ENCODE results near the gene DNAH2. TPM values are rescaled to one million over a fixed set of nuclear protein-coding genes. Genes with fewer than 3 reads are reported as not detected.

The DNAH2 gene
- total and polyA plus RNA-seq, 9 donors: 0.88 to 10.3 (median 2.5) TPM

DNA sequence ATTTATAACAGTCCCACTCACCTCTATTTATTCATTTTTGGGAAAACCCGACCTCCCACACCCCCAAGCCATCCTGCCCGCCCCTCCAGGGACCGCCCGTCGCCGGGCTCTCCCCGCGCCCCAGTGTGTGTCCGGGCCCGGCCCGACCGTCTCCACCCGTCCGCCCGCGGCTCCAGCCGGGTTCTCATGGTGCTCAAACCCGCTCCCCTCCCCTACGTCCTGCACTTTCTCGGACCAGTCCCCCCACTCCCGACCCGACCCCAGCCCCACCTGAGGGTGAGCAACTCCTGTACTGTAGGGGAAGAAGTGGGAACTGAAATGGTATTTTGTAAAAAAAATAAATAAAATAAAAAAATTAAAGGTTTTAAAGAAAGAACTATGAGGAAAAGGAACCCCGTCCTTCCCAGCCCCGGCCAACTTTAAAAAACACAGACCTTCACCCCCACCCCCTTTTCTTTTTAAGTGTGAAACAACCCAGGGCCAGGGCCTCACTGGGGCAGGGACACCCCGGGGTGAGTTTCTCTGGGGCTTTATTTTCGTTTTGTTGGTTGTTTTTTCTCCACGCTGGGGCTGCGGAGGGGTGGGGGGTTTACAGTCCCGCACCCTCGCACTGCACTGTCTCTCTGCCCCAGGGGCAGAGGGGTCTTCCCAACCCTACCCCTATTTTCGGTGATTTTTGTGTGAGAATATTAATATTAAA lies 136.7 kb downstream of the DNAH2 start:
- H3K27me3 ChIP-seq: no peaks in the 10 kb centered on the region
- peak in 4 of 5 donors; percentile 37 to 54 (median 52) for DNase-seq
- H3K4me3 ChIP-seq: no peak overlapping the region
- H3K9me3 ChIP-seq: no peaks in the 10 kb centered on the region
- H3K27ac ChIP-seq: no peak overlapping the region
- H3K4me1 ChIP-seq (ENCODE audit: insufficient read depth): peaks cover 8% of the 10 kb centered on the region
- no peaks in the 10 kb centered on the region for H3K36me3 ChIP-seq
- intact Hi-C loops (cut with DNase I): loop anchor here in 2 of 4 donors (5.0 to 10.0 kb wide), 2 partner anchors 109 to 112 kb away; no protein-coding TSS in a partner anchor
- 75 to 80% (median 78%) methylated on average over 31 of the region's 31 CpGs for WGBS, 3 donors
- no peak for TF ChIP-seq POLR2A (IDR thresholded peaks at IDR 0.05)

DNA sequence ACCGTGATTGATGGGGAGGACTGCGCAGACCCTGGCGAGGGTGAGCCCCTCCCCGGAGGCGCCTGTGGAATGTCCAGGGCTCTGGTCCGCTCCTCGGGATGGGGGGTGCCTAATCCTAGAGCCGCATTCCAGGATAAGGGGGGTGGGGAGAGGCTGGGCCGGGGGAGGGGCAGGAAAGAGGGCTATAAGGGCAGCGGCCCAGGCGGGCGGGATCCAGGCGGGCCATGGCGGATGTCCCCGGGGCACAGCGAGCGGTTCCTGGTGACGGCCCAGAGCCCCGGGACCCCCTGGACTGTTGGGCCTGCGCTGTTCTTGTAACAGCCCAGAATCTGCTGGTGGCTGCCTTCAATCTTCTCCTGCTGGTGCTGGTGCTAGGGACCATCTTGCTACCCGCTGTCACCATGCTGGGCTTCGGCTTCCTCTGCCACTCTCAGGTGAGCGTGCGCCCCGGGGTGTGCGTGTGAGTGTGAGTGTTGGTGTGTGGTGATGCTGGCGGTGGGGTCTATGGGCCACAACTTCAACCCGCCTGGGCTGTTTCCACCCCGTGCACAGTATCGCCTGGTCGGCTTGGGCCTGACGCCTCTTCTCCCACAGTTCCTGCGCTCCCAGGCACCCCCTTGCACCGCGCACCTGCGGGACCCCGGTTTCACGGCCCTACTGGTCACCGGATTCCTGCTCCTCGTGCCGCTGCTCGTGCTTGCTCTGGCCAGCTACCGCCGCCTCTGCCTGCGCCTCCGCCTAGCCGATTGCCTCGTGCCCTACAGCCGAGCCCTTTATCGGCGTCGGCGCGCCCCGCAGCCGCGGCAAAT lies 137.5 kb downstream of the DNAH2 start, which contains the start of gene TMEM88:
TMEM88 (plus strand) TSS at position 216 of the 809 bp plus-strand sequence; CDS start at position 225, 9 bp downstream.
- TF ChIP-seq POLR2A (IDR thresholded peaks at IDR 0.05): no peak
- TF ChIP-seq, protein P1, sequence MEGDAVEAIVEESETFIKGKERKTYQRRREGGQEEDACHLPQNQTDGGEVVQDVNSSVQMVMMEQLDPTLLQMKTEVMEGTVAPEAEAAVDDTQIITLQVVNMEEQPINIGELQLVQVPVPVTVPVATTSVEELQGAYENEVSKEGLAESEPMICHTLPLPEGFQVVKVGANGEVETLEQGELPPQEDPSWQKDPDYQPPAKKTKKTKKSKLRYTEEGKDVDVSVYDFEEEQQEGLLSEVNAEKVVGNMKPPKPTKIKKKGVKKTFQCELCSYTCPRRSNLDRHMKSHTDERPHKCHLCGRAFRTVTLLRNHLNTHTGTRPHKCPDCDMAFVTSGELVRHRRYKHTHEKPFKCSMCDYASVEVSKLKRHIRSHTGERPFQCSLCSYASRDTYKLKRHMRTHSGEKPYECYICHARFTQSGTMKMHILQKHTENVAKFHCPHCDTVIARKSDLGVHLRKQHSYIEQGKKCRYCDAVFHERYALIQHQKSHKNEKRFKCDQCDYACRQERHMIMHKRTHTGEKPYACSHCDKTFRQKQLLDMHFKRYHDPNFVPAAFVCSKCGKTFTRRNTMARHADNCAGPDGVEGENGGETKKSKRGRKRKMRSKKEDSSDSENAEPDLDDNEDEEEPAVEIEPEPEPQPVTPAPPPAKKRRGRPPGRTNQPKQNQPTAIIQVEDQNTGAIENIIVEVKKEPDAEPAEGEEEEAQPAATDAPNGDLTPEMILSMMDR (IDR thresholded peaks at IDR 0.05): no peak
- no peak for TF ChIP-seq EP300 (IDR thresholded peaks at IDR 0.05)
- Histone ChIP-seq H3K4me1 (ENCODE audit: insufficient read depth) (peaks cover 8% of the 10 kb centered on the region), H3K27ac (peak within 1 kb of the TSS in 1 of 2 donors; percentile 85), H3K36me3 (no peaks in the 10 kb centered on the region), H3K27me3 (no peaks in the 10 kb centered on the region), H3K9me3 (no peaks in the 10 kb centered on the region), H3K4me3 (peak within 1 kb of the TSS; percentile 15)
- intact Hi-C loops (cut with DNase I): loop anchor here (5.0 to 10.0 kb wide), 3 partner anchors 33 to 113 kb away; no protein-coding TSS in a partner anchor
- 59 to 68% (median 65%) methylated on average over 48 to 57 of the region's 57 CpGs for WGBS, 3 donors
- DNase-seq: peak; percentile 35 to 74 (median 47)

DNA sequence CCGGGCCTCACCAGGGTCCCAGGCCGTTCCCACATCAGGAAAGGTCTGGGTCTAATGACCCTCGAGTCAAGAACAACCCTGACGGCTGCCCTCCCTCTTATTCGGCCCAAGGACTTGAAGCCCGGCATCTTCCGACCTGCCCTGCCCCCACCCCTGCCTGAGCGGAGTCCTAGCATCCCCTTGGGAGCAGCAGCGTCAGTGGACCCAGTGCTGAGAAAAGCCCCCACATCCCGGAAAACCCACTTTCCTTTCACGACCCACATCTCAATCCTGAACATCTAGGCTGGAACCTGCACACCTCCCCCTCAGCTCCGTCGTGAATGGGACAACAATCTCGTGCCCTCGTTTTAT lies 138.1 kb downstream of the DNAH2 start:
- DNase-seq: peak in 3 of 5 donors; percentile 48 to 65 (median 53)
- Histone ChIP-seq H3K9me3 (no peaks in the 10 kb centered on the region), H3K27ac (peak overlapping the region in 1 of 2 donors; percentile 85), H3K4me3 (peak overlapping the region; percentile 15), H3K4me1 (ENCODE audit: insufficient read depth) (peaks cover 8% of the 10 kb centered on the region), H3K27me3 (no peaks in the 10 kb centered on the region), H3K36me3 (no peaks in the 10 kb centered on the region)
- no peak for TF ChIP-seq EP300 (IDR thresholded peaks at IDR 0.05)
- intact Hi-C loops (cut with DNase I): loop anchor here (5.0 to 10.0 kb wide), 2 partner anchors 33 to 111 kb away; no protein-coding TSS in a partner anchor
- 14 to 18% (median 17%) methylated on average over 14 to 15 of the region's 15 CpGs for WGBS, 3 donors

DNA sequence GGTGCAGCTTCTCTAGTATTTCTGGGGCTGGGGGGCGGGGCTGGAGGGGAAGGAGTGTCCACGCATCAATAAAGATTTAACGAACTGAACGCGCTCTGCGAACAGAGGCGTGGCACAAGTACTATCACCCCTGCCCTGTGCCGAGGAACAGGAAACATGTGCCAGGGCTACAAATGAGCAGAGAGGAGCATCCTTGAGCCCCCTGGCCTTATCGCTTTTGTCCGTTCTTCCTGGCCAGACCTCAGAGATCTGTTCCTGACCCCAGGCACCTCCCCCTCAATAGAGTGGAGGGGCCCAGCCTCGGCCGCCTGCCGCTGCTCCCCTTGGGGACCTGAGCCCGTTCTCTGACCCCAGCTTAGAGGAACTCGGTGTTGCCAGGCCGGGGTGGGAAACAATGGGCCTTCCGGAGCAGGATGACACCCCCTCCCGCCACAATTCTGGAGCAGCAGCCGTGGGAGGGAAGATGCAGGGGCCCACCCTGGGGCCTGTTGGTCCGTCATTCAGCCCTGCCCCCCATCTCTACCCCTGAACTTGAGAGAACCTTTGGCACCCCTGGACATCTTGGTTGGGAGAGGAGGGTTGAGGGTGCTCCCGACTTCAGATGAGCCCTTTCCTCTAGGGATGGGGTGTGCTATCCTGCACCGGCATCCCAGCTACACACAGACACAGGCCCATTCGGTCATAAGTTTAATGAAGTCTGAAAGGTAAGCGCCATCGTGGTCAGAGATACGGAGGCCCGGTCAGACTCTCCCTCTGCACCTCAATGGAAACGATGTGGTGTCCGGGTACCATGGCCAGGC lies 138.7 kb downstream of the DNAH2 start:
- Histone ChIP-seq H3K9me3 (no peaks in the 10 kb centered on the region), H3K27ac (peak overlapping the region; percentile 55 to 85), H3K27me3 (no peaks in the 10 kb centered on the region), H3K36me3 (no peaks in the 10 kb centered on the region), H3K4me3 (peak overlapping the region; percentile 71), H3K4me1 (ENCODE audit: insufficient read depth) (peaks cover 8% of the 10 kb centered on the region)
- peak; percentile 61 to 83 (median 69) for DNase-seq
- TF ChIP-seq EP300 (IDR thresholded peaks at IDR 0.05): no peak
- TF ChIP-seq, protein P1 (IDR thresholded peaks at IDR 0.05): no peak
- no peak for TF ChIP-seq POLR2A (IDR thresholded peaks at IDR 0.05)
- WGBS, 3 donors: 2 to 5% (median 4%) methylated on average over 29 of the region's 29 CpGs
- intact Hi-C loops (cut with DNase I): loop anchor here (5.0 to 10.0 kb wide), 2 partner anchors 34 to 111 kb away; no protein-coding TSS in a partner anchor
